ENCODE data around the gene CAP1. TPM values are rescaled to one million over a fixed set of nuclear protein-coding genes. Genes with fewer than 3 reads are reported as not detected.

The CAP1 gene
- total and polyA plus RNA-seq, 10 donors, result 124 to 608 (median 348) TPM

DNA sequence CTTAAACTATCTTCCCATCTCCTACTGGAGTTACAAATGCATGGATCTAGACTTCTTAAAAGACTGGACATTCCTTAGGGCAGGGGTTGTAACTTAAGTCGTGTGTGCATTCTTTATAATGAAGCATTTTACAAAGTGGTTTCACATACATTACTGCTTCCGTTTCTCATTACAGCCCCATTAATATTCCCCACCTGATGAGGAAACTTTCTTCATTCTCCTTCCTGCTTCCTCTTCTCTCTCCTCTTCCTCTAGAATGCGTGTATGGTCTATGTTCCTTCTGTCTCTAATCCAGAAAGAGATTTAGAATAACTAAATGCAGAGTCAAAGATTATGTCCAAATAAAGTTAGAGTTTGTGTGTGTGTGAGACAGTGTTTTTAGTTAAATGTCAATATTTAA is 1.8 kb upstream of the CAP1 start:
- DNase-seq, result no peak
- no peak for TF ChIP-seq POLR2A (IDR thresholded peaks at IDR 0.05)
- Histone ChIP-seq H3K4me1 (peaks cover 33 to 89% (median 81%) of the 10 kb centered on the region in 6 donors), H3K36me3 (peaks cover 0 to 17% (median 0%) of the 10 kb centered on the region in 6 donors), H3K27ac (peak overlapping the region; percentile 96 to 100 (median 98)), H3K9me3 (no peaks in the 10 kb centered on the region), H3K4me3 (peak overlapping the region in 1 of 8 donors; percentile 84), H3K27me3 (replicated peaks in 1 of 7) (no peaks in the 10 kb centered on the region)
- intact Hi-C loops (cut with DNase I; ENCODE audit: low total_unique reads), result loop anchor here (10.0 kb wide), 1 partner anchor 54 kb away; no protein-coding TSS in a partner anchor
- 13 to 29% (median 23%) methylated on average over 3 of the region's 3 CpGs for WGBS, 5 donors

DNA sequence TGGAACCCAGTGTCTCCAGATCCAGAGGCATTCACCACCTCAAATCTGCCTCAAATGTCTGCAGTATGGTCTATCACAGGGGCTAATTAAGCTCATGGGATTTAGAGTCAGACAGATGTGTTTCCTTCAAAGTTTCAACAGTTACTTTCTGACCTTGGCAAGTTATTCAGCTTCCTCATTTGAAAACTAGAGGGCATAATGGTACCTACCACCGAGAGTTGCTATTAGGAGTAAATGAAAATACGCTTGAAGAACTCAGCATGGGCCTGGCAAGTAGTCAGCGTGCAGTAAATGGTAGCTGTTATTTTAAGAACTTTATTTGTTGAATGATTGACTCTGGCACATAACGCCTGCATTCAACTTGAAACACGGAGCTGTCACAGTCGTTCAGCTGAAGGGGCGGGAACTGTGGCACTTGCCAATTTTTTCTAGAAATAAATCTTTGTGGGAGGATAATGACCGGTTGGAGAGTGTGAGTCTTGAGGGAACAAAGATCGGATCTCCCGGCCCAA is 1.2 kb upstream of the CAP1 start:
- intact Hi-C loops (cut with DNase I; ENCODE audit: low total_unique reads), result loop anchor here (10.0 kb wide), 1 partner anchor 54 kb away; no protein-coding TSS in a partner anchor

DNA sequence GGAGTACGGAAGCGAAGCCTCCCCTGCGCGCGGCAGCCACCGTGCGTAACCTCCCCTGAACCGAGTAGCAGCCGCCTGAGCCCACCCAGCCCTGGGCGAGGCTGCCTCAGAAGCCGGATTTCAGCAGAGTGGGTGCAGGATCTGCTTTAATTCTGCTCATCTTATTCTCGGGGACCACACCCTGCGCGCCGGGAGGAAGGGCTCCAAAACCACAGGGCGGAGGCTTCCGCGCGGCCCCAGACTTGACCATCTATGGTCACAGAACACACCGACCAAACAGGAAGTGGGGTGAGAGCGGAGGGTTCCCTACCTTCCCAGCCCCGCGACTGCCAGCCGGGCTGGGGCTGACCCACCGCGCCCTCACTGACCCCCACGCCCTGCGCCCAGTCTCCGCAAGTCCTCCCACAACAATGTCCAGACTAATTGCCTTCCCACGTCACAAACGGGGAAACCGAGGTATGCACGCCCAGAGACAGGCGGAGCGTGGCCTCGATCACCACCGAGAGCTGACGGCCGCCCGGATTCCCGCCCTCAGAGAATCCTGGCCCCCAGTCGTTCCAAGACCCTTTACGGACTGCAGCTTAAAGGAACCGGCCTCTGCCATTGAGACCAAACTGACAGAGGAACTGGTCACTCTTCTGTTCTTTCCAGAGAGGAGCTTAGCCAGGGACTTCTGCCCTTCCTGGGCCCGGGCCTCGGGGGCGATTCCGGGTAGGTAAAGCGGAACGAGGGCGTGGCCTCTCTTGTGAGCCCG is 595 bp upstream of the CAP1 start:
- no peaks in the 10 kb centered on the region for H3K9me3 ChIP-seq
- TF ChIP-seq, protein P1, sequence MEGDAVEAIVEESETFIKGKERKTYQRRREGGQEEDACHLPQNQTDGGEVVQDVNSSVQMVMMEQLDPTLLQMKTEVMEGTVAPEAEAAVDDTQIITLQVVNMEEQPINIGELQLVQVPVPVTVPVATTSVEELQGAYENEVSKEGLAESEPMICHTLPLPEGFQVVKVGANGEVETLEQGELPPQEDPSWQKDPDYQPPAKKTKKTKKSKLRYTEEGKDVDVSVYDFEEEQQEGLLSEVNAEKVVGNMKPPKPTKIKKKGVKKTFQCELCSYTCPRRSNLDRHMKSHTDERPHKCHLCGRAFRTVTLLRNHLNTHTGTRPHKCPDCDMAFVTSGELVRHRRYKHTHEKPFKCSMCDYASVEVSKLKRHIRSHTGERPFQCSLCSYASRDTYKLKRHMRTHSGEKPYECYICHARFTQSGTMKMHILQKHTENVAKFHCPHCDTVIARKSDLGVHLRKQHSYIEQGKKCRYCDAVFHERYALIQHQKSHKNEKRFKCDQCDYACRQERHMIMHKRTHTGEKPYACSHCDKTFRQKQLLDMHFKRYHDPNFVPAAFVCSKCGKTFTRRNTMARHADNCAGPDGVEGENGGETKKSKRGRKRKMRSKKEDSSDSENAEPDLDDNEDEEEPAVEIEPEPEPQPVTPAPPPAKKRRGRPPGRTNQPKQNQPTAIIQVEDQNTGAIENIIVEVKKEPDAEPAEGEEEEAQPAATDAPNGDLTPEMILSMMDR (IDR thresholded peaks at IDR 0.05 in 8 of 11, conservative IDR thresholded peaks at IDR 0.05 in 3 of 11), result no peak
- TF ChIP-seq POLR2A (IDR thresholded peaks at IDR 0.05), result peak; percentile 63 to 91 (median 87)
- peak; percentile 74 to 98 (median 95) for TF ChIP-seq POLR2AphosphoS5 (IDR thresholded peaks at IDR 0.05)
- WGBS, 5 donors, result 0 to 1% (median 1%) methylated on average over 14 to 52 of the region's 52 CpGs
- DNase-seq, result peak; percentile 97
- intact Hi-C loops (cut with DNase I; ENCODE audit: low total_unique reads), result loop anchor here (10.0 kb wide), 1 partner anchor 55 kb away; no protein-coding TSS in a partner anchor
- H3K27me3 ChIP-seq (replicated peaks in 1 of 7), result no peaks in the 10 kb centered on the region
- peaks cover 0 to 19% (median 0%) of the 10 kb centered on the region in 6 donors for H3K36me3 ChIP-seq
- peak overlapping the region; percentile 65 to 99 (median 96) for H3K4me3 ChIP-seq
- peaks cover 46 to 89% (median 82%) of the 10 kb centered on the region in 6 donors for H3K4me1 ChIP-seq
- H3K27ac ChIP-seq, result peak overlapping the region; percentile 96 to 100 (median 98)

More for the DNA sequence above, 1.2 kb upstream of the CAP1 start:
- Histone ChIP-seq H3K4me1 (peaks cover 39 to 89% (median 82%) of the 10 kb centered on the region in 6 donors), H3K27ac (peak overlapping the region; percentile 96 to 100 (median 98)), H3K36me3 (peaks cover 0 to 17% (median 0%) of the 10 kb centered on the region in 6 donors), H3K27me3 (replicated peaks in 1 of 7) (no peaks in the 10 kb centered on the region), H3K9me3 (no peaks in the 10 kb centered on the region), H3K4me3 (peak overlapping the region; percentile 65 to 99 (median 96))
- TF ChIP-seq POLR2AphosphoS5 (IDR thresholded peaks at IDR 0.05) (no peak), POLR2A (IDR thresholded peaks at IDR 0.05) (no peak)
- TF ChIP-seq, protein P1 (IDR thresholded peaks at IDR 0.05 in 8 of 11, conservative IDR thresholded peaks at IDR 0.05 in 3 of 11), result peak in 7 of 11 experiments; percentile 13 to 38 (median 26)
- DNase-seq, result no peak
- 0% methylated on average over 10 of the region's 10 CpGs for WGBS, 5 donors

DNA sequence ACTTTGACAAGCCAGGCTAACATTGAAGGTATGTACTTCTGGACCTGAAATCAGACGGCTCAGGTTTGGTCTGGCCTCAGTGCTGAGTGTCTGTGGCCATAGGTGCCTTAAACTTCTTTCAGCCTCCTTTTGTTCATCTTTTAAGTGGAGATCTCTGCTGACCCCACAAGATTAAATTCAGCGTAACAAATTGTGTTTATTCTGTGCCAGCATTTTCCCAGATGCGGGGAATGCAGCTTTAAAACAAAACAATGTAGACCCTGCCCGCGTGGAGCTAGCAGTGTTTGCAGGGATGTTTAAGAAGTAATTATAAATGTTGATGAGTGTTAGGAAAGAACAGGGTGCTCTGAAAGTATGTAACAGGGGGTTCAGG is 923 bp downstream of the CAP1 start:
- H3K27ac ChIP-seq, result peak overlapping the region; percentile 76 to 100 (median 98)
- peaks cover 0 to 33% (median 5%) of the 10 kb centered on the region in 6 donors for H3K36me3 ChIP-seq
- intact Hi-C loops (cut with DNase I; ENCODE audit: low total_unique reads), result no loop called here
- H3K27me3 ChIP-seq (replicated peaks in 1 of 7), result no peaks in the 10 kb centered on the region
- TF ChIP-seq, protein P1 (IDR thresholded peaks at IDR 0.05 in 8 of 11, conservative IDR thresholded peaks at IDR 0.05 in 3 of 11), result no peak
- TF ChIP-seq POLR2A (IDR thresholded peaks at IDR 0.05) (no peak), POLR2AphosphoS5 (IDR thresholded peaks at IDR 0.05) (no peak)
- no peaks in the 10 kb centered on the region for H3K9me3 ChIP-seq
- no peak for DNase-seq
- peak overlapping the region; percentile 65 to 99 (median 96) for H3K4me3 ChIP-seq
- H3K4me1 ChIP-seq, result peaks cover 55 to 89% (median 85%) of the 10 kb centered on the region in 6 donors
- WGBS, 5 donors, result 15 to 25% (median 20%) methylated on average over 5 of the region's 5 CpGs
